Fibroblast of villous mesenchyme (primary cell): ENCODE results near the gene LBH. TPM values are rescaled to one million over a fixed set of nuclear protein-coding genes. Genes with fewer than 3 reads are reported as not detected.

Source experiments
- DNase-seq: peaks from one replicate; pipeline ENCODE4 v3.0.0-alpha.2; 2010; ENCODE audit warnings: low read depth
- H3K4me3 ChIP-seq: 2 replicates; pipeline ENCODE4 v1.5.1; 2011; ENCODE audit warnings: low read depth, mild to moderate bottlenecking, low read length
- total RNA-seq: library from RNA; depleted of rRNA; stranded (reverse); fragments of >200 nt; gene quantifications from 2 replicates; pipeline ENCODE4 v1.2.3, GENCODE V29; 2012
- TF ChIP-seq, protein P1 (sequence below): IDR thresholded peaks from 2 replicates; pipeline ENCODE4 v1.5.1; 2012; ENCODE audit warnings: low read depth, mild to moderate bottlenecking, low read length; ENCODE audit not compliant: insufficient read depth

The LBH gene
- total RNA-seq, 1 donor, result 803 TPM

GRCh38 chr2:30221531-30221930 lies 9.8 kb upstream of the LBH start:
- H3K4me3 ChIP-seq, result no peak overlapping the region
- TF ChIP-seq, protein P1, sequence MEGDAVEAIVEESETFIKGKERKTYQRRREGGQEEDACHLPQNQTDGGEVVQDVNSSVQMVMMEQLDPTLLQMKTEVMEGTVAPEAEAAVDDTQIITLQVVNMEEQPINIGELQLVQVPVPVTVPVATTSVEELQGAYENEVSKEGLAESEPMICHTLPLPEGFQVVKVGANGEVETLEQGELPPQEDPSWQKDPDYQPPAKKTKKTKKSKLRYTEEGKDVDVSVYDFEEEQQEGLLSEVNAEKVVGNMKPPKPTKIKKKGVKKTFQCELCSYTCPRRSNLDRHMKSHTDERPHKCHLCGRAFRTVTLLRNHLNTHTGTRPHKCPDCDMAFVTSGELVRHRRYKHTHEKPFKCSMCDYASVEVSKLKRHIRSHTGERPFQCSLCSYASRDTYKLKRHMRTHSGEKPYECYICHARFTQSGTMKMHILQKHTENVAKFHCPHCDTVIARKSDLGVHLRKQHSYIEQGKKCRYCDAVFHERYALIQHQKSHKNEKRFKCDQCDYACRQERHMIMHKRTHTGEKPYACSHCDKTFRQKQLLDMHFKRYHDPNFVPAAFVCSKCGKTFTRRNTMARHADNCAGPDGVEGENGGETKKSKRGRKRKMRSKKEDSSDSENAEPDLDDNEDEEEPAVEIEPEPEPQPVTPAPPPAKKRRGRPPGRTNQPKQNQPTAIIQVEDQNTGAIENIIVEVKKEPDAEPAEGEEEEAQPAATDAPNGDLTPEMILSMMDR, result no peak
- no peak for DNase-seq

DNA sequence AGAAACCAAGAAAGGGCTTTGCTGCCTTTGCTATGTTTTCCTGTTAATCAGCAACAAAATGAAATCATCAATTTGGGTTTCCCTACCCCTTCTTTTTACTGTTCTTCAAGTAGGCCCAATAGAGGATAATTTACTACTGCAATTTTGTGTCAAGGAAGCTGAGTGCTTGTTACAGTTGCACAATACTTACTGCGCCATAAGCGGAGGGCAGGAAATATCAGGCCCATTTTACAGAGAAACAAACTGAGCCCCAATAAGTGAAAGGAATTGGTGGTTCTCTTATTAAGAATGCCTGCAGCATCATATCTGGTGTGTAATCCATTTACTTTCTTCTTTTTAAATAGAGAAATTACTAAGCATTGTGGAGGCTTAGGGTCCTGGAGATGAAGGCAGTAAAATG lies 9.3 kb upstream of the LBH start:
- no peak for DNase-seq
- no peak overlapping the region for H3K4me3 ChIP-seq
- TF ChIP-seq, protein P1, result no peak

GRCh38 chr2:30222636-30223360 lies 8.5 kb upstream of the LBH start:
- no peak overlapping the region for H3K4me3 ChIP-seq
- TF ChIP-seq, protein P1, result no peak
- no peak for DNase-seq

DNA sequence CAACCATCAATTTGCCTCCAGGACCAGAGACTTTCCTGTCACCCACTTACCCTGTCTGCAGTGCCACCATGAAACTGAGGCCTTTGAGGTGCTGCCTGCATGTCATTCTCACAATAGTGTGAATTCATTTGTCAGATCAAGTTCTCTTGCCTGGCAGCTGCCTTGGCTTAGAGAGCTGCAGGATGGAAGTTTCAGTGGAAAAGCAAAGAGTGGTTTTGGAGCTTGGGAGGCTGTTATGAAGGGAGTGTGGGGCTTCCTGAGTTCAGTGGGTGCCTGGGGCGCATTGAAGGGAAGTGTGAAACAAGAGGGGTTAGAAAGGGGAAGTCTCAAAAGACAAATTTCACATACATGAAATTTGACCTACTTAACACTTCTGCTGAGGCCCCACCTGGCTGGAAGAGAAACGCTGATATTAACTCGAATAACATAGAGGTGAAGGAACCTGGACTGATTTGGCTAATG lies 7.9 kb upstream of the LBH start:
- no peak overlapping the region for H3K4me3 ChIP-seq
- TF ChIP-seq, protein P1, result no peak
- DNase-seq, result no peak

- DNase-seq, result no peak
- H3K4me3 ChIP-seq, result no peak overlapping the region
- TF ChIP-seq, protein P1, result no peak
Observed at GRCh38 chr2:30224151-30224550, 7.2 kb upstream of the LBH start.

DNA sequence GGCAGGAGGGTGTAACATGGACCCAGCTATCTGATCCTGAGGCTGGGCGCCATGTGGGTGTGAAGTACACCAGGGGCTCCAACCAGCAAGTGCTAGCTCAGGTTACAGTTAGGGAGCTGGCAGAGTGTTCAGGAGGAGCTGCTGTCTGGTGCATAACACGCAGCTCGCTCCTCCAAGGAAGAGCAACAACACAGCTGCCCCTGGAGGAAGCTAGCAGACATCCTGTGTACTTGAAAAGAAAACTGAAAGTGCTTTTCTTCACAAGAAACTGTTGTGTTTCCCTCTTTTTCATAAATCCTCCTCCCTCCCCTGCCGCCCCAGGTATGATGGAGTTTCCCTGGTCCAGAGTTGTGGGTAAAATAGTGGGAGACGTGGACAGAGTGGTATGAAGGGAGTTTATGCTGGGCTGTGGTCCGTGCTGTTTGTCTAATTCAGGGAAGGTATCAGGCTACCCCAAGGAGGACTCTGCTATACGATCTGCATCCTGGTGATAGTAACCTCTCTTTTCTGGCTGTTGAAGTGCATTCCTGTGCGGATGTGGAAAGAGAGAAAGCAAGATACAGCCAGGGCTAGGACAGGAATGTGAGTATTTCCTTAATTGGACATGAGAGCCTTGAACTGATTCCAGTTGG lies 6.1 kb upstream of the LBH start:
- peak overlapping the region; percentile 59 for H3K4me3 ChIP-seq
- DNase-seq, result peak; percentile 76
- TF ChIP-seq, protein P1, result peak; percentile 13
